Naive B cell (primary cell): ENCODE results near the gene CRYBB1. TPM values are rescaled to one million over a fixed set of nuclear protein-coding genes. Genes with fewer than 3 reads are reported as not detected.

Experiments
- ATAC-seq, 2 donors: fragments of 150-1000 bp; cut with Tn5 transposase; 2 replicates each; pipeline ENCODE4 v1.10.0; 2021; ENCODE audit warnings: low read depth in 2 of 2, mild to moderate bottlenecking in 2 of 2, moderate library complexity in 2 of 2
- DNase-seq: peaks from one replicate; pipeline ENCODE4 v3.0.0; 2022
- H3K27ac Mint-ChIP-seq, 6 donors: one replicate each; pipeline ENCODE4 v1.8.0; 2020 to 2022; ENCODE audit warnings: mild to moderate bottlenecking in 6 of 6, mixed read lengths in 6 of 6, moderate library complexity in 5 of 6, inconsistent platforms in 2 of 6
- H3K27me3 Mint-ChIP-seq, 3 donors: one replicate each; pipeline ENCODE4 v1.8.0; 2021 to 2022; ENCODE audit warnings: mixed read lengths in 3 of 3, mild to moderate bottlenecking in 1 of 3
- H3K36me3 Mint-ChIP-seq, 2 donors: one replicate each; pipeline ENCODE4 v1.8.0; 2020 to 2022; ENCODE audit warnings: mixed read lengths in 2 of 2, inconsistent platforms in 1 of 2, mild to moderate bottlenecking in 1 of 2
- H3K4me1 Mint-ChIP-seq, 3 donors: one replicate each; pipeline ENCODE4 v1.8.0; 2020 to 2022; ENCODE audit warnings: mixed read lengths in 3 of 3, inconsistent platforms in 1 of 3, mild to moderate bottlenecking in 1 of 3, moderate library complexity in 1 of 3
- H3K4me3 Mint-ChIP-seq, 8 donors: one replicate each; pipeline ENCODE4 v1.8.0; 2020 to 2022; ENCODE audit warnings: mild to moderate bottlenecking in 8 of 8, mixed read lengths in 8 of 8, moderate library complexity in 8 of 8, inconsistent platforms in 2 of 8
- H3K9me3 Mint-ChIP-seq, 7 donors: one replicate each; pipeline ENCODE4 v1.8.0; 2020 to 2022; ENCODE audit warnings: mixed read lengths in 7 of 7, mild to moderate bottlenecking in 5 of 7, inconsistent platforms in 2 of 7, moderate library complexity in 1 of 7
- polyA plus RNA-seq, 6 donors: library from polyadenylated mRNA; unstranded; fragments of 300-500 nt; fragmentation: Illumina TruSeq; gene quantifications; one replicate each; pipeline ENCODE4 v1.2.3, GENCODE V29; 2021; ENCODE audit warnings: low read depth in 6 of 6

The CRYBB1 gene
- polyA plus RNA-seq, 6 donors from 2014 or later, result not detected

GRCh38 chr22:26650722-26651421, 33.0 kb upstream of the CRYBB1 start:
- ATAC-seq (no peak), DNase-seq (no peak)
- H3K9me3 Mint-ChIP-seq, result no peaks in the 10 kb centered on the region
- H3K4me3 Mint-ChIP-seq, result no peak overlapping the region
- H3K27me3 Mint-ChIP-seq, result peaks cover 28 to 39% (median 37%) of the 10 kb centered on the region in 3 donors
- H3K4me1 Mint-ChIP-seq, result peaks cover 0 to 4% (median 4%) of the 10 kb centered on the region in 3 donors
- H3K36me3 Mint-ChIP-seq, result peaks cover 0 to 4% of the 10 kb centered on the region in 2 donors
- H3K27ac Mint-ChIP-seq, result peak overlapping the region in 1 of 6 donors; percentile 44

- no peak for ATAC-seq
- peaks cover 4 to 15% (median 10%) of the 10 kb centered on the region in 3 donors for H3K4me1 Mint-ChIP-seq
- H3K4me3 Mint-ChIP-seq, result no peak overlapping the region
- peak overlapping the region in 1 of 6 donors; percentile 7 for H3K27ac Mint-ChIP-seq
- H3K9me3 Mint-ChIP-seq, result no peaks in the 10 kb centered on the region
- no peak for DNase-seq
- H3K36me3 Mint-ChIP-seq, result peaks cover 0 to 4% of the 10 kb centered on the region in 2 donors
- H3K27me3 Mint-ChIP-seq, result peaks cover 25 to 39% (median 30%) of the 10 kb centered on the region in 3 donors
Measured at GRCh38 chr22:26648528-26649388, 30.9 kb upstream of the CRYBB1 start.

- peaks cover 25 to 39% (median 30%) of the 10 kb centered on the region in 3 donors for H3K27me3 Mint-ChIP-seq
- peaks cover 0 to 4% of the 10 kb centered on the region in 2 donors for H3K36me3 Mint-ChIP-seq
- no peaks in the 10 kb centered on the region for H3K9me3 Mint-ChIP-seq
- DNase-seq (no peak), ATAC-seq (no peak)
- no peak overlapping the region for H3K27ac Mint-ChIP-seq
- peaks cover 4 to 22% (median 15%) of the 10 kb centered on the region in 3 donors for H3K4me1 Mint-ChIP-seq
- H3K4me3 Mint-ChIP-seq, result no peak overlapping the region
Measured at GRCh38 chr22:26648011-26648497, 30.2 kb upstream of the CRYBB1 start.

GRCh38 chr22:26646158-26646557, 28.3 kb upstream of the CRYBB1 start:
- ATAC-seq (no peak), DNase-seq (no peak)
- Mint-ChIP-seq H3K9me3 (no peaks in the 10 kb centered on the region), H3K4me1 (peaks cover 16 to 36% (median 28%) of the 10 kb centered on the region in 3 donors), H3K36me3 (peaks cover 0 to 4% of the 10 kb centered on the region in 2 donors), H3K4me3 (peak overlapping the region in 1 of 8 donors; percentile 25), H3K27ac (peak overlapping the region in 2 of 6 donors; percentile 60 to 63), H3K27me3 (peaks cover 24 to 34% (median 30%) of the 10 kb centered on the region in 3 donors)

- H3K27me3 Mint-ChIP-seq, result peaks cover 14 to 31% (median 26%) of the 10 kb centered on the region in 3 donors
- peaks cover 16 to 36% (median 28%) of the 10 kb centered on the region in 3 donors for H3K4me1 Mint-ChIP-seq
- peak overlapping the region in 3 of 8 donors; percentile 10 to 32 (median 30) for H3K4me3 Mint-ChIP-seq
- H3K36me3 Mint-ChIP-seq, result peaks cover 0 to 4% of the 10 kb centered on the region in 2 donors
- H3K9me3 Mint-ChIP-seq, result no peaks in the 10 kb centered on the region
- peak overlapping the region in 3 of 6 donors; percentile 33 to 86 (median 64) for H3K27ac Mint-ChIP-seq
- ATAC-seq (no peak), DNase-seq (no peak)
Measured at GRCh38 chr22:26643418-26644100, 25.7 kb upstream of the CRYBB1 start.

GRCh38 chr22:26642465-26643417, 24.9 kb upstream of the CRYBB1 start:
- peaks cover 0 to 4% of the 10 kb centered on the region in 2 donors for H3K36me3 Mint-ChIP-seq
- ATAC-seq (peak; percentile 46 to 50), DNase-seq (no peak)
- peak overlapping the region in 3 of 8 donors; percentile 10 to 52 (median 51) for H3K4me3 Mint-ChIP-seq
- H3K4me1 Mint-ChIP-seq, result peaks cover 16 to 36% (median 28%) of the 10 kb centered on the region in 3 donors
- peaks cover 12 to 24% (median 18%) of the 10 kb centered on the region in 3 donors for H3K27me3 Mint-ChIP-seq
- peak overlapping the region; percentile 29 to 92 (median 72) for H3K27ac Mint-ChIP-seq
- H3K9me3 Mint-ChIP-seq, result no peaks in the 10 kb centered on the region

GRCh38 chr22:26636296-26636695, 18.5 kb upstream of the CRYBB1 start:
- peaks cover 7 to 23% (median 9%) of the 10 kb centered on the region in 3 donors for H3K27me3 Mint-ChIP-seq
- no peaks in the 10 kb centered on the region for H3K9me3 Mint-ChIP-seq
- DNase-seq (no peak), ATAC-seq (no peak)
- H3K36me3 Mint-ChIP-seq, result no peaks in the 10 kb centered on the region
- H3K27ac Mint-ChIP-seq, result no peak overlapping the region
- no peaks in the 10 kb centered on the region for H3K4me1 Mint-ChIP-seq
- H3K4me3 Mint-ChIP-seq, result no peak overlapping the region

- H3K27me3 Mint-ChIP-seq, result peaks cover 7 to 21% (median 9%) of the 10 kb centered on the region in 3 donors
- H3K9me3 Mint-ChIP-seq, result peaks cover 0 to 6% (median 0%) of the 10 kb centered on the region in 7 donors
- H3K27ac Mint-ChIP-seq, result peak overlapping the region in 1 of 6 donors; percentile 82
- no peaks in the 10 kb centered on the region for H3K4me1 Mint-ChIP-seq
- DNase-seq, result no peak
- no peak for ATAC-seq
- peaks cover 0 to 6% of the 10 kb centered on the region in 2 donors for H3K36me3 Mint-ChIP-seq
- no peak overlapping the region for H3K4me3 Mint-ChIP-seq
Measured at GRCh38 chr22:26635117-26635516, 17.3 kb upstream of the CRYBB1 start.

- Mint-ChIP-seq H3K27me3 (peaks cover 7 to 18% (median 9%) of the 10 kb centered on the region in 3 donors), H3K4me3 (no peak overlapping the region), H3K9me3 (peaks cover 0 to 6% (median 0%) of the 10 kb centered on the region in 7 donors), H3K4me1 (no peaks in the 10 kb centered on the region), H3K36me3 (peaks cover 0 to 6% of the 10 kb centered on the region in 2 donors), H3K27ac (no peak overlapping the region)
- ATAC-seq, result no peak
- no peak for DNase-seq
Measured at GRCh38 chr22:26634189-26634588, 16.4 kb upstream of the CRYBB1 start.

GRCh38 chr22:26632422-26633155, 14.8 kb upstream of the CRYBB1 start:
- peaks cover 0 to under 1% (median 0%) of the 10 kb centered on the region in 3 donors for H3K4me1 Mint-ChIP-seq
- peaks cover 7 to 18% (median 9%) of the 10 kb centered on the region in 3 donors for H3K27me3 Mint-ChIP-seq
- H3K36me3 Mint-ChIP-seq, result peaks cover 0 to 6% of the 10 kb centered on the region in 2 donors
- no peak overlapping the region for H3K4me3 Mint-ChIP-seq
- peaks cover 0 to 6% (median 0%) of the 10 kb centered on the region in 7 donors for H3K9me3 Mint-ChIP-seq
- no peak overlapping the region for H3K27ac Mint-ChIP-seq
- DNase-seq (no peak), ATAC-seq (no peak)

- ATAC-seq (no peak), DNase-seq (no peak)
Measured at GRCh38 chr22:26631282-26631681, 13.5 kb upstream of the CRYBB1 start.

More at GRCh38 chr22:26631282-26631681, 13.5 kb upstream of the CRYBB1 start:
- Mint-ChIP-seq H3K9me3 (peaks cover 0 to 6% (median 0%) of the 10 kb centered on the region in 7 donors), H3K27me3 (peaks cover 7 to 18% (median 9%) of the 10 kb centered on the region in 3 donors), H3K27ac (no peak overlapping the region), H3K4me3 (no peak overlapping the region), H3K4me1 (peaks cover 0 to 5% (median 0%) of the 10 kb centered on the region in 3 donors), H3K36me3 (peaks cover 0 to 6% of the 10 kb centered on the region in 2 donors)
